ENCODE measurements around the gene TAOK2.

DNA sequence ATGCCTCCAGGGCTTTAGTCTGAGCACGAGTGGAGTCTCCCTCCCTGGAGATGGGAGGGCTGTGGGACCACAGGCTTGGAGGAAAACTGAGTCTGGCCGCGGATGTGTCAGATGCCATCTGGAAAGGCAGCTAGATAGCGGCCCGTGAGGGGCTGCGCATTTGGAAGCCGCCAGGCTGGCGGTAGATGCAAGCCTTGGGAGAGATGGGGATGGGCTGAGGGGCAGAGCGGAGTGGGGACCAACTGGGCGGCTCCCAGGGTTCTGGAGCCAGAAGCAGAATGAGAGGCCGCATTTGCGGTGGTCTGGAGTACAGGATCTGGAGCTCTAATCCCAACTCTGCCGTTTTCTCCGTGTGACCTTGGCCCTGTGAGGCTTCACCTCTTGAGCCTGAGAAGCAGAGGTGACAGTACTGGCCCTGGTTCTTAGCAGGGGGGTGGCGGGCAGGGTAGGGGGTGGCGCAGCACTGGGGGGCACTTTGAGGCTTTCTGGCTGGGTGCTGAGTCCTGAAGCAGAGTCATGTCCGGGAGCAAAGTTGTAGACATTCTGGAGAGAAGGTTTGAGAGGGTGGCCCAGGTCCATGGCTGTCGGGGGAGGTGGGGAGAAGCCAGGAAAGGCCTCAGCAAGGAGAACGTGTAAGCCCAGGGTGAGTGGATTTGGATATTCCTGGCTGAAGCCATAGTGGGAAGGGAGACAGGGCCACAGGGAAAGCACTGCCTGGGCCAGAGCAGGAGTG, 29.1 kb downstream of the TAOK2 start:
- TF ChIP-seq YY1 (IDR thresholded peaks at IDR 0.05; ENCODE audit: extremely low read depth, insufficient replicate concordance, low read depth, low read length) (no peak), RAD21 (IDR thresholded peaks at IDR 0.05; ENCODE audit: low read depth) (no peak), CEBPB (IDR thresholded peaks at IDR 0.05; ENCODE audit: low read depth) (no peak)
- TF ChIP-seq, protein P1, sequence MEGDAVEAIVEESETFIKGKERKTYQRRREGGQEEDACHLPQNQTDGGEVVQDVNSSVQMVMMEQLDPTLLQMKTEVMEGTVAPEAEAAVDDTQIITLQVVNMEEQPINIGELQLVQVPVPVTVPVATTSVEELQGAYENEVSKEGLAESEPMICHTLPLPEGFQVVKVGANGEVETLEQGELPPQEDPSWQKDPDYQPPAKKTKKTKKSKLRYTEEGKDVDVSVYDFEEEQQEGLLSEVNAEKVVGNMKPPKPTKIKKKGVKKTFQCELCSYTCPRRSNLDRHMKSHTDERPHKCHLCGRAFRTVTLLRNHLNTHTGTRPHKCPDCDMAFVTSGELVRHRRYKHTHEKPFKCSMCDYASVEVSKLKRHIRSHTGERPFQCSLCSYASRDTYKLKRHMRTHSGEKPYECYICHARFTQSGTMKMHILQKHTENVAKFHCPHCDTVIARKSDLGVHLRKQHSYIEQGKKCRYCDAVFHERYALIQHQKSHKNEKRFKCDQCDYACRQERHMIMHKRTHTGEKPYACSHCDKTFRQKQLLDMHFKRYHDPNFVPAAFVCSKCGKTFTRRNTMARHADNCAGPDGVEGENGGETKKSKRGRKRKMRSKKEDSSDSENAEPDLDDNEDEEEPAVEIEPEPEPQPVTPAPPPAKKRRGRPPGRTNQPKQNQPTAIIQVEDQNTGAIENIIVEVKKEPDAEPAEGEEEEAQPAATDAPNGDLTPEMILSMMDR (IDR thresholded peaks at IDR 0.05 in 2 of 3, conservative IDR thresholded peaks at IDR 0.05 in 1 of 3; ENCODE audit: borderline replicate concordance in 1 of 3, insufficient read depth in 1 of 3, low read depth in 2 of 3, low read length in 2 of 3), result no peak
